ENCODE measurements around the gene CRIP2. TPM values are rescaled to one million over a fixed set of nuclear protein-coding genes. Genes with fewer than 3 reads are reported as not detected.

CRIP2 gene
- total and polyA plus RNA-seq, 2 of the 13 experiments (the other 11 are each of a cell fraction or from before 2014, with no cell fraction given), result 31.6 to 37.9 TPM

- TF ChIP-seq, protein P1, sequence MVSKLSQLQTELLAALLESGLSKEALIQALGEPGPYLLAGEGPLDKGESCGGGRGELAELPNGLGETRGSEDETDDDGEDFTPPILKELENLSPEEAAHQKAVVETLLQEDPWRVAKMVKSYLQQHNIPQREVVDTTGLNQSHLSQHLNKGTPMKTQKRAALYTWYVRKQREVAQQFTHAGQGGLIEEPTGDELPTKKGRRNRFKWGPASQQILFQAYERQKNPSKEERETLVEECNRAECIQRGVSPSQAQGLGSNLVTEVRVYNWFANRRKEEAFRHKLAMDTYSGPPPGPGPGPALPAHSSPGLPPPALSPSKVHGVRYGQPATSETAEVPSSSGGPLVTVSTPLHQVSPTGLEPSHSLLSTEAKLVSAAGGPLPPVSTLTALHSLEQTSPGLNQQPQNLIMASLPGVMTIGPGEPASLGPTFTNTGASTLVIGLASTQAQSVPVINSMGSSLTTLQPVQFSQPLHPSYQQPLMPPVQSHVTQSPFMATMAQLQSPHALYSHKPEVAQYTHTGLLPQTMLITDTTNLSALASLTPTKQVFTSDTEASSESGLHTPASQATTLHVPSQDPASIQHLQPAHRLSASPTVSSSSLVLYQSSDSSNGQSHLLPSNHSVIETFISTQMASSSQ (IDR thresholded peaks at IDR 0.05; ENCODE audit: low read depth), result no peak
- TF ChIP-seq, protein P1 (CRISPR knock-in tag; IDR thresholded peaks at IDR 0.05; ENCODE audit: borderline replicate concordance), result no peak; the same call in 1 of the 2 replicates
- TF ChIP-seq ZNF263 (CRISPR knock-in tag; IDR thresholded peaks at IDR 0.05) (no peak), RAD21 (CRISPR knock-in tag; IDR thresholded peaks at IDR 0.05) (peak; percentile 84), ZNF747 (CRISPR knock-in tag; IDR thresholded peaks at IDR 0.05; ENCODE audit: borderline replicate concordance) (0 out of 2 replicates have a peak, but pooled peaks have one; percentile 43), ZNF331 (CRISPR knock-in tag; IDR thresholded peaks at IDR 0.05) (peak; percentile 87), ATRX (CRISPR knock-in tag; IDR thresholded peaks at IDR 0.05; ENCODE audit: borderline replicate concordance) (no peak), BRCA1 (CRISPR knock-in tag; IDR thresholded peaks at IDR 0.05) (no peak), ATF3 (CRISPR knock-in tag; IDR thresholded peaks at IDR 0.05) (no peak), RBAK (CRISPR knock-in tag; IDR thresholded peaks at IDR 0.05) (no peak), GABPA (IDR thresholded peaks at IDR 0.05; ENCODE audit: low read depth, low read length) (no peak), GABPA (CRISPR knock-in tag; IDR thresholded peaks at IDR 0.05; ENCODE audit: low read depth) (no peak), KAT8 (CRISPR knock-in tag; IDR thresholded peaks at IDR 0.05) (peak; percentile 39), ZNF709 (CRISPR knock-in tag; IDR thresholded peaks at IDR 0.05) (no peak), KLF11 (CRISPR knock-in tag; IDR thresholded peaks at IDR 0.05) (no peak), ZNF280B (CRISPR knock-in tag; IDR thresholded peaks at IDR 0.05; ENCODE audit: borderline replicate concordance) (peak; percentile 77), AGO1 (IDR thresholded peaks at IDR 0.05; ENCODE audit: low read depth, low read length, poor library complexity, severe bottlenecking) (no peak), THAP11 (CRISPR knock-in tag; IDR thresholded peaks at IDR 0.05) (peak; percentile 40)
- TF ChIP-seq, protein P2, sequence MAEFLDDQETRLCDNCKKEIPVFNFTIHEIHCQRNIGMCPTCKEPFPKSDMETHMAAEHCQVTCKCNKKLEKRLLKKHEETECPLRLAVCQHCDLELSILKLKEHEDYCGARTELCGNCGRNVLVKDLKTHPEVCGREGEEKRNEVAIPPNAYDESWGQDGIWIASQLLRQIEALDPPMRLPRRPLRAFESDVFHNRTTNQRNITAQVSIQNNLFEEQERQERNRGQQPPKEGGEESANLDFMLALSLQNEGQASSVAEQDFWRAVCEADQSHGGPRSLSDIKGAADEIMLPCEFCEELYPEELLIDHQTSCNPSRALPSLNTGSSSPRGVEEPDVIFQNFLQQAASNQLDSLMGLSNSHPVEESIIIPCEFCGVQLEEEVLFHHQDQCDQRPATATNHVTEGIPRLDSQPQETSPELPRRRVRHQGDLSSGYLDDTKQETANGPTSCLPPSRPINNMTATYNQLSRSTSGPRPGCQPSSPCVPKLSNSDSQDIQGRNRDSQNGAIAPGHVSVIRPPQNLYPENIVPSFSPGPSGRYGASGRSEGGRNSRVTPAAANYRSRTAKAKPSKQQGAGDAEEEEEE (CRISPR knock-in tag; IDR thresholded peaks at IDR 0.05; ENCODE audit: borderline replicate concordance), result no peak; the same call in 1 of the 2 replicates
- TF ChIP-seq, protein P3, sequence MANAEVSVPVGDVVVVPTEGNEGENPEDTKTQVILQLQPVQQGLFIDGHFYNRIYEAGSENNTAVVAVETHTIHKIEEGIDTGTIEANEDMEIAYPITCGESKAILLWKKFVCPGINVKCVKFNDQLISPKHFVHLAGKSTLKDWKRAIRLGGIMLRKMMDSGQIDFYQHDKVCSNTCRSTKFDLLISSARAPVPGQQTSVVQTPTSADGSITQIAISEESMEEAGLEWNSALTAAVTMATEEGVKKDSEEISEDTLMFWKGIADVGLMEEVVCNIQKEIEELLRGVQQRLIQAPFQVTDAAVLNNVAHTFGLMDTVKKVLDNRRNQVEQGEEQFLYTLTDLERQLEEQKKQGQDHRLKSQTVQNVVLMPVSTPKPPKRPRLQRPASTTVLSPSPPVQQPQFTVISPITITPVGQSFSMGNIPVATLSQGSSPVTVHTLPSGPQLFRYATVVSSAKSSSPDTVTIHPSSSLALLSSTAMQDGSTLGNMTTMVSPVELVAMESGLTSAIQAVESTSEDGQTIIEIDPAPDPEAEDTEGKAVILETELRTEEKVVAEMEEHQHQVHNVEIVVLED (CRISPR knock-in tag; IDR thresholded peaks at IDR 0.05; ENCODE audit: borderline replicate concordance), result peak; percentile 44; the same call in 1 of the 2 replicates
These were observed 6.5 kb downstream of the CRIP2 start (continued) for GRCh38 chr14:105480807-105481801.

All from HepG2 (cell line).